ENCODE results near the gene FSCN2. TPM values are rescaled to one million over a fixed set of nuclear protein-coding genes. Genes with fewer than 3 reads are reported as not detected.

FSCN2 gene
- total RNA-seq, 1 experiment from 2014 or later: 1.6 TPM

GRCh38 chr17:81572563-81573168 lies 44.5 kb downstream of the FSCN2 start:
- H3K4me2 ChIP-seq (ENCODE audit: insufficient read depth, insufficient read length, low read length): no peak overlapping the region
- no peak overlapping the region for H4K91ac ChIP-seq (ENCODE audit: insufficient read length, low read depth, low read length)
- no peak overlapping the region for H2BK20ac ChIP-seq (ENCODE audit: low read depth, low read length, poor library complexity, severe bottlenecking)
- H3K9me3 ChIP-seq (ENCODE audit: control insufficient read depth, low read depth, low read length): no peaks in the 10 kb centered on the region
- H3K79me2 ChIP-seq (ENCODE audit: insufficient read depth, low read length): no peaks in the 10 kb centered on the region
- no peak overlapping the region for H3K56ac ChIP-seq (ENCODE audit: insufficient read length, low read depth, low read length)
- no peak overlapping the region for H2BK120ac ChIP-seq (ENCODE audit: low read depth, low read length, poor library complexity, severe bottlenecking)
- H2BK15ac ChIP-seq (ENCODE audit: low read depth, low read length): no peak overlapping the region
- Mint-ChIP-seq H3K4me3 (no peak overlapping the region), H3K9me3 (no peaks in the 10 kb centered on the region), H3K4me1 (no peaks in the 10 kb centered on the region), H3K36me3 (ENCODE audit: insufficient read depth in 1 of 3, low read depth in 3 of 3) (peaks cover 29 to 84% (median 68%) of the 10 kb centered on the region in 3 experiments), H3K27me3 (ENCODE audit: low read depth) (no peaks in the 10 kb centered on the region), H3K27ac (no peak overlapping the region)
- H4K20me1 ChIP-seq (ENCODE audit: control insufficient read depth, insufficient read depth, insufficient read length): peaks cover 2% of the 10 kb centered on the region
- H2AFZ ChIP-seq (ENCODE audit: low read length): no peak overlapping the region
- no peak overlapping the region for H3K27ac ChIP-seq (ENCODE audit: insufficient read length, low read depth, low read length)
- H3K23me2 ChIP-seq (ENCODE audit: insufficient read length, low read depth, low read length, poor library complexity, severe bottlenecking): no peaks in the 10 kb centered on the region
- TF ChIP-seq CTCF (conservative IDR thresholded peaks at IDR 0.05): no peak
- H3K4me1 ChIP-seq (ENCODE audit: insufficient read depth, low read length): no peaks in the 10 kb centered on the region
- no CpG with 5 or more reads among the region's 12 CpGs for WGBS (ENCODE audit: extremely low coverage, insufficient read length, low lambda C conversion rate)
- no peaks in the 10 kb centered on the region for H3K27me3 ChIP-seq (ENCODE audit: insufficient read depth, low read length)
- no peak overlapping the region for H3K4ac ChIP-seq (ENCODE audit: low read depth, low read length)
- H3K9ac ChIP-seq (ENCODE audit: extremely low read depth, insufficient read length, low read length): no peak overlapping the region
- no peak overlapping the region for H3K14ac ChIP-seq (ENCODE audit: insufficient read depth, low read length)
- H4K8ac ChIP-seq (replicated peaks; ENCODE audit: insufficient read length, low read depth, low read length): no peak overlapping the region
- H2AK5ac ChIP-seq (ENCODE audit: insufficient read length, low read length): no peak overlapping the region
- no peak for DNase-seq
- no peak overlapping the region for H2BK5ac ChIP-seq (ENCODE audit: insufficient read length, low read length)
- H3T11ph ChIP-seq (ENCODE audit: low read length): no peak overlapping the region
- no peak overlapping the region for H4K5ac ChIP-seq (ENCODE audit: insufficient read length, low read depth, low read length)
- no peak overlapping the region for H2BK12ac ChIP-seq (ENCODE audit: insufficient read length, low read depth, low read length)
- H3K23ac ChIP-seq (ENCODE audit: insufficient read length, low read depth, low read length): no peak overlapping the region
- no peak overlapping the region for H3K18ac ChIP-seq (ENCODE audit: insufficient read length, low read depth, low read length)
- H3K79me1 ChIP-seq (ENCODE audit: insufficient read depth, low read depth, low read length, poor library complexity, severe bottlenecking): no peaks in the 10 kb centered on the region
